ENCODE data around the gene VENTX. TPM values are rescaled to one million over a fixed set of nuclear protein-coding genes. Genes with fewer than 3 reads are reported as not detected.

The VENTX gene
- total RNA-seq, 1 experiment from 2014 or later: not detected

- intact Hi-C loops (cut with micrococcal nuclease): no loop called here
These were observed 48.7 kb downstream of the VENTX start for GRCh38 chr10:133286366-133286765.

GRCh38 chr10:133287832-133288500 is 50.3 kb downstream of the VENTX start:
- no TSS peak for BruUV-seq (replicated peaks)
- ATAC-seq (no peak), DNase-seq (ENCODE audit: low read depth, low spot score) (no peak)
- no peaks in the 10 kb centered on the region for H3K36me3 ChIP-seq (ENCODE audit: control insufficient read depth in 1 of 2, insufficient read depth in 2 of 2, low read length in 2 of 2)
- CTCF ChIA-PET: no interaction called here
- no peak overlapping the region for H3K27ac ChIP-seq (ENCODE audit: low read depth, low read length)
- POLR2A ChIA-PET: no interaction called here
- RAD21 ChIA-PET (ENCODE audit: low non-redundant PET in 1 of 2, low total read pairs in 2 of 2, uncharacterized antibody in 2 of 2, unreplicated experiment in 2 of 2): no interaction called here
- H3K79me2 ChIP-seq (ENCODE audit: insufficient read depth, low read length): no peaks in the 10 kb centered on the region
- H3K4me3 ChIP-seq (replicated peaks in 1 of 2; ENCODE audit: low read depth in 1 of 2, low read length in 2 of 2): no peak overlapping the region
- H3K9me3 ChIP-seq (ENCODE audit: control insufficient read depth in 1 of 2, insufficient read depth in 1 of 2, low read depth in 1 of 2, low read length in 2 of 2): no peaks in the 10 kb centered on the region
- no peaks in the 10 kb centered on the region for H3K9me2 ChIP-seq (ENCODE audit: insufficient read depth)
- H4K20me1 ChIP-seq (ENCODE audit: insufficient read depth): no peaks in the 10 kb centered on the region
- H3K27me3 ChIP-seq (ENCODE audit: insufficient read depth, low read length): no peaks in the 10 kb centered on the region
- H3K9ac ChIP-seq (ENCODE audit: low read length): no peak overlapping the region
- no peaks in the 10 kb centered on the region for H3K4me1 ChIP-seq (ENCODE audit: control insufficient read depth in 1 of 2, insufficient read depth in 2 of 2, low read length in 2 of 2)
- intact Hi-C loops (cut with micrococcal nuclease): no loop called here
- no peak overlapping the region for H2AFZ ChIP-seq (ENCODE audit: low read depth, low read length, poor library complexity, severe bottlenecking)
- H3K4me2 ChIP-seq (ENCODE audit: low read length): no peak overlapping the region
- no peak for TF ChIP-seq SP1 (IDR thresholded peaks at IDR 0.05; ENCODE audit: low read depth)
- no peak for TF ChIP-seq SIN3A (IDR thresholded peaks at IDR 0.05; ENCODE audit: low read depth)
- TF ChIP-seq ZFX (IDR thresholded peaks at IDR 0.05): no peak
- no peak for TF ChIP-seq ZNF274 (IDR thresholded peaks at IDR 0.05; ENCODE audit: low read depth, low read length)
- no peak for TF ChIP-seq POLR2A (IDR thresholded peaks at IDR 0.05; ENCODE audit: borderline replicate concordance, extremely low read depth, insufficient read depth, insufficient read length)
- no peak for TF ChIP-seq CBX3 (IDR thresholded peaks at IDR 0.05; ENCODE audit: low read depth)
- no peak for TF ChIP-seq REST (IDR thresholded peaks at IDR 0.05; ENCODE audit: low read depth)
- no peak for TF ChIP-seq TCF7L2 (IDR thresholded peaks at IDR 0.05; ENCODE audit: borderline replicate concordance, extremely low read depth, insufficient read depth, insufficient read length)
- TF ChIP-seq POLR2AphosphoS5 (IDR thresholded peaks at IDR 0.05; ENCODE audit: low read depth, low read length): no peak

More at GRCh38 chr10:133286366-133286765, 48.7 kb downstream of the VENTX start:
- Histone ChIP-seq H3K9me3 (ENCODE audit: control insufficient read depth in 1 of 2, insufficient read depth in 1 of 2, low read depth in 1 of 2, low read length in 2 of 2) (no peaks in the 10 kb centered on the region), H2AFZ (ENCODE audit: low read depth, low read length, poor library complexity, severe bottlenecking) (no peak overlapping the region), H3K9ac (ENCODE audit: low read length) (no peak overlapping the region), H3K79me2 (ENCODE audit: insufficient read depth, low read length) (no peaks in the 10 kb centered on the region), H3K27me3 (ENCODE audit: insufficient read depth, low read length) (no peaks in the 10 kb centered on the region), H3K4me2 (ENCODE audit: low read length) (no peak overlapping the region), H4K20me1 (ENCODE audit: insufficient read depth) (no peaks in the 10 kb centered on the region), H3K4me1 (ENCODE audit: control insufficient read depth in 1 of 2, insufficient read depth in 2 of 2, low read length in 2 of 2) (no peaks in the 10 kb centered on the region), H3K4me3 (replicated peaks in 1 of 2; ENCODE audit: low read depth in 1 of 2, low read length in 2 of 2) (no peak overlapping the region), H3K36me3 (ENCODE audit: control insufficient read depth in 1 of 2, insufficient read depth in 2 of 2, low read length in 2 of 2) (no peaks in the 10 kb centered on the region), H3K27ac (ENCODE audit: low read depth, low read length) (no peak overlapping the region), H3K9me2 (ENCODE audit: insufficient read depth) (no peaks in the 10 kb centered on the region)
- ChIA-PET POLR2A (no interaction called here), CTCF (no interaction called here), RAD21 (ENCODE audit: low non-redundant PET in 1 of 2, low total read pairs in 2 of 2, uncharacterized antibody in 2 of 2, unreplicated experiment in 2 of 2) (no interaction called here)
- BruUV-seq (replicated peaks): no TSS peak
- no peak for TF ChIP-seq SRF (IDR thresholded peaks at IDR 0.05; ENCODE audit: low read depth)
- TF ChIP-seq MAX (IDR thresholded peaks at IDR 0.05): no peak
- TF ChIP-seq RAD21 (IDR thresholded peaks at IDR 0.05; ENCODE audit: low read depth): no peak
- no peak for TF ChIP-seq SIN3A (IDR thresholded peaks at IDR 0.05; ENCODE audit: low read depth)
- no peak for TF ChIP-seq CBX3 (IDR thresholded peaks at IDR 0.05; ENCODE audit: low read depth)
- TF ChIP-seq FOSL1 (IDR thresholded peaks at IDR 0.05; ENCODE audit: low read depth): no peak
- no peak for TF ChIP-seq ATF3 (IDR thresholded peaks at IDR 0.05)
- TF ChIP-seq YY1 (IDR thresholded peaks at IDR 0.05; ENCODE audit: extremely low read depth, insufficient replicate concordance, low read depth, low read length): no peak
- TF ChIP-seq ZNF274 (IDR thresholded peaks at IDR 0.05; ENCODE audit: low read depth, low read length): no peak
- TF ChIP-seq TCF7L2 (IDR thresholded peaks at IDR 0.05; ENCODE audit: borderline replicate concordance, extremely low read depth, insufficient read depth, insufficient read length): no peak
- no peak for TF ChIP-seq ELF1 (IDR thresholded peaks at IDR 0.05; ENCODE audit: borderline replicate concordance, low read depth)
- TF ChIP-seq ZFX (IDR thresholded peaks at IDR 0.05): no peak
- no peak for TF ChIP-seq POLR2AphosphoS5 (IDR thresholded peaks at IDR 0.05; ENCODE audit: low read depth, low read length)
- TF ChIP-seq POLR2A (IDR thresholded peaks at IDR 0.05; ENCODE audit: borderline replicate concordance, extremely low read depth, insufficient read depth, insufficient read length): no peak
- ATAC-seq (no peak), DNase-seq (ENCODE audit: low read depth, low spot score) (no peak)

Data from HCT116 (cell line).